ENCODE measurements around the gene TRIM2.

- TF ChIP-seq, protein P1, sequence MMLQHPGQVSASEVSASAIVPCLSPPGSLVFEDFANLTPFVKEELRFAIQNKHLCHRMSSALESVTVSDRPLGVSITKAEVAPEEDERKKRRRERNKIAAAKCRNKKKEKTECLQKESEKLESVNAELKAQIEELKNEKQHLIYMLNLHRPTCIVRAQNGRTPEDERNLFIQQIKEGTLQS (IDR thresholded peaks at IDR 0.05), result no peak
- no peak for TF ChIP-seq ZNF274 (IDR thresholded peaks at IDR 0.05; ENCODE audit: low read depth, low read length)
- TF ChIP-seq, protein P2, sequence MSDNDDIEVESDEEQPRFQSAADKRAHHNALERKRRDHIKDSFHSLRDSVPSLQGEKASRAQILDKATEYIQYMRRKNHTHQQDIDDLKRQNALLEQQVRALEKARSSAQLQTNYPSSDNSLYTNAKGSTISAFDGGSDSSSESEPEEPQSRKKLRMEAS (IDR thresholded peaks at IDR 0.05), result no peak
Measured at GRCh38 chr4:153310793-153311192, 106.5 kb downstream of the TRIM2 start.

Data from HCT116 (cell line).